Activated CD8-positive, alpha-beta memory T cell treated with anti-CD3 and anti-CD28 coated beads for 24 hours (primary cell): Measurements from ENCODE around the gene HNRNPLL.

Experiments used
- DNase-seq: peaks from one replicate; pipeline ENCODE4 v3.0.0-alpha.2; 2020

HNRNPLL gene

GRCh38 chr2:38591152-38591551 lies 11.6 kb downstream of the HNRNPLL start:
- DNase-seq = no peak

- no peak for DNase-seq
These were observed 12.7 kb downstream of the HNRNPLL start for GRCh38 chr2:38590053-38590452.

GRCh38 chr2:38586931-38587330 lies 15.8 kb downstream of the HNRNPLL start:
- no peak for DNase-seq

DNA sequence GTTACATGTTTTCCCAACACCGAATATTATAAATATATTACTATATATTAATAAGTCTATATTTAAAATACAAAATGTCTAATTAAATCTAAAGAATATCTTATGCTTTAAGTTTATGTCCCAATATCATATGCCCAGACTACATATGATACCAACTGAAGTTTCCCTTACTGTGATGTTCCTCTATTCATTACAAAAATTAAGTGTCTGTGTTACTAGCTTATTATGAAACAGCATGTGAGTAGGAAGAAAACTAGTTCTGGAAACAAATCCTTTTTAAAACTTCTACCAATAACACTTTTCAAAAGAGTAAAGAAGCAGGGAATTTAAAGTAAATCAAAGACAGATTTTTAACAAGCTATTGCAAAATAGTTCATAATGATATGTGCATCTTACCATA lies 17.8 kb downstream of the HNRNPLL start:
- no peak for DNase-seq

DNA sequence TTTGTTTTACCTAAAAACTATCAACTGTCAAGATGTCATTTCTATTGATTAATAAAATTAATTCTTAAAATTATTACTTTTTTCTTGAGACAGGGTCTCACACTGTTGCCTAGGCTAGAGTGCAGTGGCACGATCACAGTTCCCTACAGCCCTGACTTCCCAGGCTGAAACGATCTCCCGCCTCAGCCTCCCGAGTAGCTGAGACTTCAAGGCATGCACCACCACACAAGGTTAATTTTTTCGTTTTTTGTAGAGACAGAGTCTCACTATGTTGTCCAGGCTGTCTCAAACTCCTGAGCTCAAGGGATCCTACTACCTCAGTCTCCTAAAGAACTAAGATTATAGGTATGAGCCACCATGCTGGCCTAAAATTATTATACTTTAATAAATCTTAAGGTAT lies 18.7 kb downstream of the HNRNPLL start:
- no peak for DNase-seq

GRCh38 chr2:38583524-38583923 lies 19.2 kb downstream of the HNRNPLL start:
- no peak for DNase-seq

GRCh38 chr2:38581193-38582147 lies 21.3 kb downstream of the HNRNPLL start:
- DNase-seq = no peak

DNA sequence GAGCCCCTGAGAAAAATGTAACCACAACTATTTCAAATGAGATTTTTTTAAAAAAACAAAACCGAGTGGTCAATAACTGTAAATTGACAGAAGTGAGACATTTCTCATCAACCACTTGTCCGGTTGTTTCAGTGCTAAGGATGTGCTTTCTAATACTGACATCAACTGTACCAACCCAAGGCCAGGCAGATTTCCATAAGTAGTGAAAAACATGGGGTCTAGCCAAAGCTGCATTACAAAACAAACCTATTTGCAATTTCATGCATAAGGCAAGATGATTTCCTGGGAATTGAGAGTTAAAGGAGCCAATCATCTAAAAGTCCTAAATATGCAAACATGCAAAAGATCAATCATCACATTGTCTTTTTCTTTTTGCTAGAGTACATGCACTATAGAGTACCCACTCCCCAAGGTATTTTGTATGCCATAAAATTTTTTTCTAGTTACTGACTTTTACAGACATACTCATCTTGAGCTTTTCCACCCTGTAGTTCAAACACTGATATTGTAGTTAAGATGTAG lies 22.6 kb downstream of the HNRNPLL start:
- DNase-seq = no peak

DNA sequence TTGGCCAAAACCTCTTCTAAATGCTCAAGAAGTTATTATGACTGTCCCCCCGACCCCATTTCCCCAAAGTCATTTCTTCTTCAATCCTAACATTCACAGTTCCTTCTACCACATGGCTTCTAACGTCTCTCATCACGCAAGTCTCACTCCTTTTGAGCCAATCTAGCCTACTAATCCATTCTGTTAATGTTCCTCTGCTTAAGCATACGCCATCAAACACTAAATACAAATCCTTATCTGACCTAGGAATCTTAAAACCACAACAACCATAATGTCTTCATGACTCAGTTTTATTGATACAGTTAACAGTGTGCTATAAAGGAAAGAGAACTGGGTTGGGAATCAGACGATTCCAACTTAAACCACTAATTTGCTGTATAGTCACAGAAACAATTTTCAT lies 23.9 kb downstream of the HNRNPLL start:
- DNase-seq = no peak

DNA sequence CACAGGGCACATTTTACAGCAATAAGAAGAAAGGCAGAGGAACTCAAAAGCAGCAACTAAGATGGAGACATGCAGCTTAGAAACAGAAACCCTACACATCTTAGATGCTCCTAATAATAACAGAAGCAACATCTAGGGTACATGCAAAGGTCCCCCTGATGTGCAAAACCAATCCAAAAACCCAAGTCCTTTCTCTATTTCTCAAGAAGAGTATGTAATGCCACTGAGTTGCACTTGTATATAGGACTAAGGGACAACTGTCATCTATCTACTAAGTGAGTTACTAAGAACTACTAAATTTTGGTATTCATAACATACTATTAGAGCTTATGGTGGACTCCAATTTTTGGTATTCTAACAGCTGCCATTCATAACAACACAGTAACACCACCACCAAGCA lies 28.4 kb downstream of the HNRNPLL start:
- no peak for DNase-seq

- no peak for DNase-seq
These were observed 30.6 kb downstream of the HNRNPLL start for GRCh38 chr2:38572167-38572566.

DNA sequence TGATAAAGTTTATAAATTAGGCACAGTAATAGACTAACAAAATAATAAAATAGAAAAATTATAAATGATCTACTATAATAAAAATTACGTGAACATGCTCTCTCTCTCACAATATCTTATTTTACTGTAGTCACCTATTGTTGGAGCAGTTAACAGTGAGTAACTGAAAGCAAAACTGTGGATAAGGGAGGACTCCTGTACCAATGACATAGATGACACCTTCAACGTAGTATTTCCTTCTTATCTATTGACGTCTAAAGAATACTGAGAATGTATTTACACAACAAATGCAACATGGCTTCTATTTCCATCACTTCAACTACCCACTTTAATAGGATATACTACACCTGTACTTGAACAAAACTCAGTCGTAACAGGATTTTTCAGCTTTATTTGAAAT lies 31.5 kb downstream of the HNRNPLL start:
- no peak for DNase-seq

DNA sequence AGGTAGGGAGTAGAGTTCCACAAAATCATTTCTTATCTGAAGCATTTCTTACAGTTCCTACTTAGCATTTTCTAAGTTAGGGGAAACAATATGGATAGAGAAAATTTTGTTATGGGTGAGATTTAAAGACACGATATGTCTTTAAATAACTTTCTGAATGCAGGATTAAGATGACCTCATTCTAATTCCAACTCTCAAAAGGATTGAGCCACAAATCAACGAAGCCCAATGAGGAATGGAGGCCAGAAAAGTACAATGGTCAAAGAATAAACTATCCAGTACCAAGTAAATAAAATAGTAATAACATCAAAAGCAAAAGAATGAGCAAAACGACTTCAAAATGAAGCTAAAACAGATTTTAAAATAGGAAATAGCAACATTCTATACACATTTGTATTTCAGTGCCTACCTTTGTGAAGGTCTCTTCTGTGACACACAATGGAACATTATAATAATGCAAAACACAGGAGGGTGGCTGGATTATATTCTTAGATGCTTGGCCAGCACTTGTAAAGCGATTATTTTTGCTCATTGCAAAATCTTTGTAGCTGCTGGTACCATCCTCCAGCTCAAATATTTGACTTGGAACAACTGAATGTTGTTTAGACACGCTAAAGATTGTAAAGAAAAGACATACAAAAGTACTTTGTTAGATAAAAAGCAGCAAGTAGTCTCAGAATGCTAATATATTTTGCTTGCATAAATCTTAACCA lies 33.8 kb downstream of the HNRNPLL start:
- no peak for DNase-seq

DNA sequence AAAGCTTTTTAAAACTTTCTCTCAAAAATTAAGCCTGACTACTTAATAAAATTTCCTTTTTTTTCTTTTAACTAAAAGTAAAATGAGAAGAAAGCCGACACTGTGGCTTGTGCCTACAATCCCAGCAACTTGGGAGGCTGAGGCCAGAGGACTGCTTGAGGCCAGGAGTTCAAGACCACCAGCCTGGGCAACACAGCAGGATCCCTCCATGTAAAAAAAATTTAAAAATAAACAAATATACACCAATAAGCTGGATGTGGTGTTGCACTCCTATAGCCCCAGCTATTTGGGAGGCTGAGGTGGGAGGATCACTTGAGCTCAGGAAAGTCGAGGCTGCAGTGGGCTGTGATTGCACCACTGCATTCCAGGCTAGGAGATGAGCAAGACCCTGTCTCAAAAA lies 37.4 kb downstream of the HNRNPLL start:
- no peak for DNase-seq

DNA sequence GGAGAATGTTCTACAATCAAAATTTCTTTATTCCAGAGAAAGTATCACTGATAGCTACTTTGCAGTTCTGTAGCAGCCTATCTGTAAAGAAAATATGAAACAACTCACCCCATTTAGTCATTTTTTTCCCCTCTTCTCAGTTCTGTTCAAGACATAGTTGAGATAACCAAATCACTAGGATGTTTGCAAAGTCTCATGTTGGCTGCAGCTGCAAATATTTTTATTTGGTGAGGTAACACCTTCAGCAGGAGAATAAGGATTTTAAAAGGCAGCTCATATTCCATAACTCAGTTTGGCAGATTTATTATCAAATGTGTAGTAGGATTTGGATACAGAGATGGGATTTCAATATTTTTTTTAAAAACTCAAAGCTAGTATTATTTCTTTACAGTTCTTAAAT lies 41.0 kb downstream of the HNRNPLL start:
- DNase-seq = no peak

DNA sequence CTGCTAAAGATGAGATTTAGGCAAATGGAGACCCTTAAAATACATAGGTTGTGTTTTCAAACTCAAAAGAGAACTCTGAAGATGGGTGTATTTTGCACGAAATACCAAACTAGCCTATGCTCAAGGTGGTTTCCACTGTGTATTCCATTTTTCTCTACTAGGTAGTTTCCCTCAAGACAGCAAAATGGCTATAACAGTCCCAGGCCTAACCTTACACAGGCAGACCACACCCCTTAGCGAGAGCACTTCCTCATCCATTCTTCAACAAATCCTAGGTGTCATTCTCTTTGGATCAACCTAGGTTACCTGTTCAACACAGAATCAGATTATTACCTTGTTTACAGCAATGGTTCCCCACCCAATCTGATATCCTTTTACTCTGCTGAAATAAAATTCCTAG lies 42.6 kb downstream of the HNRNPLL start:
- DNase-seq = no peak

GRCh38 chr2:38557981-38558380 lies 44.7 kb downstream of the HNRNPLL start:
- no peak for DNase-seq

- DNase-seq = no peak
These were observed 45.5 kb downstream of the HNRNPLL start for GRCh38 chr2:38557217-38557616.

DNA sequence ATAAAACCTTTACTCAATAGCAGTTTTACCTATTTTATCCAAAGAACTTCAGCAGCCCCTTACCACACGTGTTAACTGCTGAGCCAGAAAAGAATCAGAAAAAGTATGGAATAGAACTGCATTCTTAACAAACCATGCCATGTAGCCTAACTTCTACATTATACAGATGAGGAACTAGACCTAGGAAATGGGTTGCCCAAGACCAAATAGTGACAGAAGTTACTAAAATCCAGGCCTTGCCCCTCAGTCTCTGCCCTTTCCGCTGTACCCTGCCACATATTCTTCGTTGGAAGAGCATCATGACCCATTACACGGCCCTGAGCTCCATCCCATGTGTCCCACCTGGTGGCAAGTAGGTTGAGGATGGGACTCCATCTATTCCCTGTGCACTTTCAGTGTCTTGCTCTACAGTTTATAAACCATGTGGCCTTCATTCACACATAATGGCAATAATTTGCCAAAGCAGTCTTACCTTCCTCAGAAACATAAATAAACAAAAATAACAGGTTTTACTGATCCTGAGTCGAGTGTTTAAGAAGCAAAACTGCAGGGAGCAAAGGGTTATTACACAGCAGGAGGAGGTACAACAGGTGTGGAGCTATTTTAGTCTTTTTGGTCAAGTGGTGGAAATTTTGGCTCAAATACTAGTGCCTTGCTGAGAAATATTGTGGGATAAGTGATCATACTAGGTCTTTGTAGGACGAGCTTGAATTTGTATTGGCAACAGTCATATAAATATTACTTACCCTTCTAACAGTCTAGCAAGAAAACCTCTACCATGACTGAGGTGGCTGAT lies 46.5 kb downstream of the HNRNPLL start:
- no peak for DNase-seq

- no peak for DNase-seq
These were observed 47.6 kb downstream of the HNRNPLL start for GRCh38 chr2:38554973-38555595.

DNA sequence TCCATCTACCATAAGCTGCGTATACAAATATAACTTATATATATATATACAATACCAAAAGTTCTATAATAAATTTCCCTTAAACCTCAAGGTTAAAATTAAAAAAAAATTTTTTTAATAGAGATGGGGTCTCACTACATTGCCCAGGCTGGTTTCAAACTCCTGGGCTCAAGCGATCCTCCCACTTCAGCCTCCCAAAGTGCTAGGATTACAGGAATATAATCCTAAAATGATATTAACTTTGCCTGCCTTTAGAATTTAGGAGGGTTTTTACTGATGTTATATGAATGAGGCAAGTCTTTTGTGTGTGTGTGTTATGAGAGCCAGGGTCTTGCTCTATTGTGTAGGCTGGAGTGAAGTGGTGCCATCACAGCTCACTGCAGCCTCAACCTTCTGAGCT lies 49.2 kb downstream of the HNRNPLL start:
- no peak for DNase-seq

GRCh38 chr2:38552259-38552658 lies 50.5 kb downstream of the HNRNPLL start:
- no peak for DNase-seq

DNA sequence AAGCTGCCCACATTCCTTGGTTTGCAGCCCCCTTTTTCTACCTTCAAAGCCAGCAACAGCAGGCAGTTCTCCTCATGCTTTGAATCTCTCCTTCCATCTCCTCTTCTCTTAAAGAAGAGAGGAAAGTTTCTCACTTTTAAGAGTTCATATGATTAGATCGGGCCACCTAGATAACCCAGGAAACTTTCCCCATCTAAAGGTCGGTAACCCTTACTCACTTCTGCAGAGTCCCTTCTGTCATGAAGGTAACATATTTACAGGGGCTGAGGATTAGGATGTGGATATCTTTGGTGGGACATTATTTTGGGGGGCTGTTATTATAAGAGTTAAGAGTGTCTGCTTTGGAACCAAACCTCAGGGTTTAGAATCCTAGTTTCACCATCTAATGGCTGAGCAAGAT lies 51.0 kb downstream of the HNRNPLL start:
- no peak for DNase-seq
